HG03060 (cell line): ENCODE results near the gene KREMEN2.
"Not testable (repeated sequence)": the region's sequence is repeated elsewhere in the genome, so short reads cannot be mapped to it uniquely, and the experiment has no call there.

Experiments used
- ATAC-seq: cut with Tn5 transposase; IDR thresholded peaks from one replicate; pipeline ENCODE4 v1.9.1; 2021; ENCODE audit warnings: low read depth, moderate number of reproducible peaks; ENCODE audit not compliant: unreplicated experiment

Gene KREMEN2

GRCh38 chr16:2938206-2938605, 25.9 kb upstream of the KREMEN2 start:
- ATAC-seq: no peak

DNA sequence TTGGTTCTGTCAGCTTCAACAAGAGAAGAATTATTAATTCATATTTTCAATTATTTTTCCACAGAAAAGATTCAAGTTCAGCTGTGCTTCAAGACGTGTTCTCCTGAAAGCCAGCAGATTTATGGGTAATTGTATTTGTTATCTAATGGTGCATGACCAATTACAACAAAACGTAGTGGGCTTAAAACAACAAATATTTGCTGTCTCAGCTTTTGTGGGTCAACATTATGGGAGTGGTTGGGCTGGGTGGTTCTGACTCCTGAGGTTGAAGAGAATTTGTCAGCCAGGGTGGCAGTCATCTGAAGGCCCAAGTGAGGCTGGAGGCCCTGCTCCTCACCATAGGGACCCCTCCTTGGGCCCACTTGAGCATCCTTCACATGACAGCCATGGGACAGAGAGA, 24.1 kb upstream of the KREMEN2 start:
- no peak for ATAC-seq

DNA sequence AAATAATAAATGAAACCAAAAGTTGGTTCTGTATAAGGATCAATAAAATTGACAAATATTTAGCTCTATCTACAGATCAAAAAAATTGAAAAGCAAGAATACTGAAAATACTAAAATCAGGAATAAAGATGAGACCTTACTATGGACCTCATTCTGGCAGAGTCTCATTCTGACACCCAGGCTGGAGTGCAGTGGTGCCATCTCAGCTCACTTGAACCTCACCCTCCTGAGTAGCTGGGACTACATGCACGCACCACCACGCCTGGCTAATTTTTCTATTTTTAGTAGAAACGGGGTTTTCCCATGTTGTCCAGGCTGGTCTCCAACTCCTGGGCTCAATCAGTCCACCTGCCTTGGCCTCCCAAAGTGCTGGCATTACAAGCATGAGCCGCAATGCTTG, 22.0 kb upstream of the KREMEN2 start:
- no peak for ATAC-seq

DNA sequence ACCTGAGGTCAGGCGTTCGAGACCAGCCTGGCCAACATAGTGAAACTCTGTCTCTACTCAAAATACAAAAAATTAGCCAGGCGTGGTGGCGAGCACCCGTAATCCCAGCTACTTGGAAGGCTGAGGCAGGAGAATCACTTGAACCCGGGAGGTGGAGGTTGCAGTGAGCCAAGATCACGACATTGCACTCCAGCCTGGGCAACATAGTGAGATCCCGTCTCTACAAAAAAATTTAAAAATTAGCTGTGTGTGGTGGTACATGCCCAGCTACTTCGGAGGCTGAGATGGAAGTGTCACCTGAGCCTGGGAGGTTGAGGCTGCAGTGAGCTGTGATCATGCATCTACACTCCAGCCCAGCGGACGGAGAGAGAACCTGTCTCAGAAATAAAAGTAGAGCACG, 20.4 kb upstream of the KREMEN2 start:
- ATAC-seq: not testable (repeated sequence)

DNA sequence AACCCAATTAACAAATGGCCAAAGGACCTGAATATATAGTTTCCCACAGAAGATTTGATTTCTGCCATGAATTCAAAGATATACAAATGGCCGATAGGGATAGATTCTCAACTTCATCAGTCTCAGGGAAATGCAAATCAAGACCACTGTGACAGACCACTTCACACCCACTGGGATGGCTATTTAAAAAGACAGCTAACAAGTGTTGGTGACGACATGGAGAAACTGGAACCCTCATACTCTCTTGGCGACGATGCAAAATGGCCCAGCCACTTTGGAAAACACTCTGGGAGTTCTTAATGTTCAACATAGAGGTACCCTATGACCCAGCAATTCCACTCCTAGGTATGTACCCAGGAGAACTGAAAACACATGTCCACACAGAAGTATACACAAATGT, 17.4 kb upstream of the KREMEN2 start:
- no peak for ATAC-seq

DNA sequence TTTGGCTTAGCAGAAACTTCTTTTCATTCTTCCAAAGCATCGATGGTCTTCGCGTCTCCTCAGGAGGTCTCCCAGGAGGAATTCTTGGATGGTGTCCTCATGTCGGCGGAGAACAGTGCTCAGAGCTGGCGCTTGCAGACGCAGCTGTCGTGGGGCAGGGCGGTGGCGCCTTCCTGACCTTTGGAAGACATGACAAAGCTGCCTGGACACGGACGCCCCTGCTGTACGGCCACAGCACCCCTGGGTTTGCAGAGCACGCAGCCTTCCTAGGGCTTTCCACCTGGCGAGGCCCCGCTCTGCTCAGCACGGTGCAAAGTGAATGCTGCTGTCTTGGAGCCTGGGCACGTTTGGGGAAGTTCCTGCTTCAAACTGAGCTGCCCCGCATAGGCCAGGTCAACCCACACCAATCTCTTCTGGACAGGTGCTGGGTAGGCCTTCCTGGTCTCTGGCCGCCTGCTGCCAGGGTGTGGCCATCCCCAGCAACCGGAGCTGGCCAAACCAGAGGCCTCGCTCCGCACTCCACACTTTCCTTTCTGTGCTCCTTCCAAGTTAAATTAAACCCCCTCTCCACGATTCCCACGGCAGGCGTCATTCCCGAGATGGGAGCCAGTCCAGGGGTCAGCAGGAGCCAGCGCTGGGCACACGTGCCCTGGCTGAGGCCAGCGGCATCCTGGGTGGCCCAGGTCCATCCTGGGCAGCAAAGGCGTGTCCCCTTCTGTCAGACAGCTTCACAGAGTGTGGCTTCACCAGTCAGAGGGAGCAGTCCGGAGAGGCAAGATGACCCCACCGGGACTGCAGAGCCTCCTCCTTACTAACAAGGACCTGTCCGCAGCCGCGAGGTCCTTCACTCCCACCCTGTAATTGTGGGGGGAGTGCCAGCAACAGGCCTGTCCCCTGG, 15.0 kb upstream of the KREMEN2 start:
- no peak for ATAC-seq

DNA sequence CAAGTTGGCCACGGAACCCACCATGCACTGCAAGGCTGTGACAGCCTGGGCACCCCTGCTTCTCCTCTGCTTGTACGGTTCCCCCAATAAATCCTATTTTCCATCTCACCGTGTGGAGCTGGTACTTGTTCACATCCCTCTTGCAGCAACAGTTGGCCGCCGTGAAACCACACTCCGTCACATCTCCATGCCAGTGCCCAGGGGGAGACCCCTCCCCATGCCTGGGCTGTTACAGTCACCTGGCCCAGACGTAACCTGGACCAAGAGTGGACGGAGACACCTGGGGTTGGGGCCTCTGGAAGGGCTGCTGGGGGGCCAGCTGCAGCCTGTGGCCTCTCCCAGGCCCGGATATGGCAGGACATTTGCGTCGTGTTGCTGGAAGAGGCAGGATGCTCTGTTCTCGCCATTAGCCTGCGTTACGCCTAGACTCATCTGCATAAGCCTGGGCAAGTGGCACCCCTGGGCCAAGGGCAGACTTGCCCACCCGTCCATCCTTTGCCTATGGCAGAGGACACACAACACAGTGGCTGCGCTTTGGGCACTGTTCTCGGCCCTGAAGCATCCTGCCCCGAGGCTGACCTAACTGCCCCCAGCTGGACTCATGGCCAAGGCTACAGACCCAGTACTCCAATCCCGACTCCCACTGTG, 14.2 kb upstream of the KREMEN2 start:
- no peak for ATAC-seq

DNA sequence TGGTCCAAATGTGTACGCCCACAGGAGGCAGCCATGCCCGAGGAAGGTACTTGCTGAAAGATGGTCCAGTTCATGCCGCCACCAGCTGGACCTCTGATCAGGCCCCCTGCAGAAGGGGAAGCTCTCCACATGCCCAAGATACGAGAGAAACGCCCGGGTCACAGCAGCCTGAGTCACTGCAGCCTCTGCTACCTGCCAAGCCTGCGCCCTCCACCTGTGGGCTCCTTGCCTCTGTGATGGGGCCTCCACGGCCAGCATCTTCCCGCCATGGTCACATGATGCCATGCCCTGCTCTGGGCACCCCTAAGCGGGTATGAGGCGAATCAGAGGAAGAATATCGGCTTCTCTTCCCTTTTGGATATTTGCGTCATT, 13.7 kb upstream of the KREMEN2 start:
- no peak for ATAC-seq

GRCh38 chr16:2950773-2951172, 13.3 kb upstream of the KREMEN2 start:
- no peak for ATAC-seq

DNA sequence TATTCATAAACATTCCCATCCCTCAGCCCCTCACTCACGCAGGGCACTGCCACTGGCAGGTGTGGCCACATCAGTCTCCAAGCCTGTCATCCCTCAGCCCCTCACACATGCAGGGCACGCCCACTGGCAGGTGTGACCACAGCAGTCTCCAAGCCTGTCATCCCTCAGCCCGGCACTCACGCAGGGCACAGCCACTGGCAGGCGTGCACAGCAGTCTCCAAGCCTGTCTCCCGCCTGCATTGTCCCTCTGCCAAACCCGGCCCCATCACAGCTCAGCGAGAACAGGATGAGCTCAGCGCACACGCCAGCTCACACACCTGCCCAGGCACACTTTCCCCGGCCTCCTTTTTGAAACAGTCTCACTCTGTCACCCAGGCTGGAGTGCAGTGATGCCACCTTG, 11.4 kb upstream of the KREMEN2 start:
- no peak for ATAC-seq

DNA sequence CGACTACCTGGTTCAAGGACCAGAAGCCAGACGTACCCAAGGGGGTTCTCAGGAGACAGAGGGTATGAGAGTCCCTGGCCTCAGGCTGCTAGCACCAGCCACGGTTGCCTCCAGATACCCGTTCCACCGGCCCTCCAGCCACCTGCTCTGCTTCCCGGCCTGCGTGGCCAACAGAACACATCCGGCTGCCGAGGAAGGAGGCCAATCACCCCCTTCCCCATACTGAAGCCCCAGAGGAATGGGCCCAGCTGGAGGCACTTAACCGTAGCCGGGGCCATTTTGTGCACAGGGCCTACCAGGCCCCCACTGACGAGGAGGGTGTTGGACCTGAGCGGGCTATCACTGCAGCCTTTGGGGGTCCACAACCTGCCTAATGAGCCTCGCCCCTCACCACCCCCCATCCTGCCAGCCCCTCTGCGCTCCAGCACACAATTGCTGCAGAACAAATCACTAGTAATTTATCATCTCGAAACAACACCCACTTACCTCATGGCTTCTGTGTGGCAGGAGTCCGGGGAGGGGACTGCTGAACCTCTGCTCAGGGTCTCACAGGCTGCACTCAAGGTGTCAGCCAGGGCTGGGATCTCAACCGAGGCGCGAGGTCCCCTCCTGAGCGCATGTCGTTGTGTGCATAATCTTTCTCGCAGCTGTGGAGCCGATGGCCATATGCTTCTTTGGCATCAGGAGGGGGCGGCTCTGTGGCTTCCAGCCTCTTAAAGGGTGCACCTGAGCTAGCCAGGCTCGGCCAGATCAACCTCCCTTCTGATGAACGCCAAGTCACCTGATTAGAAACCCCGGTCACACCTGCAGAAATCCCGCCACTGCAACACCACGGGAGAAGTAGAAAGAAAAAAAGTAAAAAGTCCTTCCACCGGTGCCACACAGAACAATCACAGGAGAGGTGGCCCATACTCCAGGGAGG, 10.1 kb upstream of the KREMEN2 start:
- ATAC-seq: no peak

DNA sequence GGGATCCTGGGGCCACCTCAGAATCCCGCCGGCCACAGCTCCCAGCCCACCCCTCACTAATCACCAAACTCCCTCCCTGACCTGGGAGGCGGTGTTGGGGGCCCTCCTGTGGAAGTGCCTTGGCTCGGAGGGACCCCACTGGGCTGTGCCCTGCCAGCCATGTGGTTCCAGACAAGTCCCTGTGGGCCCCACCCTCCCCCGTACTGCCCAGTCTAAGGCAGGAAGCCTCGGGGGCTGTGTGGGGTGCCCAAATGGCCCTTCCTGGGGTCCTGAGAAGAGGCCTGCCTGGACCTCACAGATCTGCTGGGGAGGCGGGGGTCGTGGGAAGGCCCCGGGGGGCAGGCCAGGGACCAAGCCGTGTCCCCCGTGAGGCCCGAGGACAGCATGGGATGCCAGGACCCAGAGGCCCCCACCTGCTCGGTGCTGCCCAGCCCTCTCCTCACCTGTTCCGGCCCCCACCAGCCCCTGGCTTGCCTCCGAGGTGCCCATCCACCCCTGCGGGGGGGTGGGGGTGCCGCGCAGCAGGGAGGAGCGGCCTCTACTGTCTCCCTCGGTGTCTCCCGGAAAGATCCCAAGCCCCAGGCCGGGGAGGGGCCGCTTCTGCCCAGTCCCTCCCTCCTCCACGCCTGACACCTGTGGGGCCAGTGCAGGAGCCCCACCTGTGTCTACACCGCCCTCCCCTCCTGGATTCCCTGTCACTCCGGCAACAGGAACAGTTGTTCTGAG, 9.3 kb upstream of the KREMEN2 start:
- no peak for ATAC-seq

- no peak for ATAC-seq
Measured at GRCh38 chr16:2955438-2955778, 8.7 kb upstream of the KREMEN2 start.

DNA sequence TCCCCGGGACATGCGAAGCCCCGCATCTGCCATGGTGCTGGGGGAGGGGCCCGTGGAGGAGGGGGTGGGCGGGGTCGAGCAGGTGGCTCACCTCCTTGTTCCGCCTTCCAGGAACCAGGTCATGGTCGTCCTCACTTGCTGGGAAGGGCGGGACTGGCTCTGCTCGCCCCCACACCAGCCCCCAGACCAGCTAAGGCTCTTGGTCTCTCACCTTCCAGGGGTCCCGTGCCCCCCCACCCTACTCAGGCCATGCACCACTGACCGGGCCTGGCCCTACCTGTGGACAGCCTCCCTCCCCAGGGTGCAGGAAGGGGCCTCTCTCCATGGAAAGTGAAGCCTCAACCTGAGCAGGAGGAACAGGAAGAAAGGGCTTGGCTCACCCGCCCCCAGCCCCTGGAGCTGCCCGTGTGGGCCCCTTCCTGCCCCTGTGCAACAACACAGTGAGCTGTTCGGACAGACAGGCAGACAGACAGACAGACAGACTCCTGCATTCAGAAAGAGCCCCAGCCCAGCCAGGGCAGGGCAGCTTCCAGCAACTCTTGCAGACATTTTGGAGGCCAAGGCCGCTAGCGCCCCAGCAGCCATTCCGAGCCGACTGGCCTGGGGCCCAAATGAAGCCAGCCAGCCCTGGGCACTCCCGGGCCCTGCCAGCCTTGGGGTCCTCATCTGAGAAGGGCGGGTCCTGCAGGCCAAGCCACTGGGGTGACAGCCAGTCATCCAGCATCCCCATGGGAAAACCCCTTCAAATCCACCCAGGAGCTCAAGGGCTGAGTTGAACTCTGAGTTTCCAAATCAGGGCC, 8.1 kb upstream of the KREMEN2 start:
- no peak for ATAC-seq

DNA sequence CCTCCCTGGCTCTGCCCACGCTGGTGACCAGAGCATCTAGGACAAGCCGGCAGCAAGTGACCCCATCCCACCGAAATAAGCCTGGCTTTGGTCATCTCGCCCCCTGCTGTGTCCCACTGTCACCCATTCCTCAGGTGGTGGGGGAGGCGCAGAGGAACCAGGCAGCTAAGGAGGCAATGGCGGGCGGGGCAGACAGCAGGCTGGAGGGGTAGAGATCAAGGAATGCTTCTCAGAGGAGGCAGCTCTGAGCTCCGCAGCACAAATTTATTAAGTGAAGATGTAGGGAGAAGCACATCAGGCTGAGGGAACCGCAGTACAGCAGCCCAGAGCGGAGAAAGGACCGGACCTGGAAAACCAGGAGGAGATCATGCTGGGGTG, 7.5 kb upstream of the KREMEN2 start:
- ATAC-seq: no peak

- no peak for ATAC-seq
Measured at GRCh38 chr16:2959206-2959605, 4.9 kb upstream of the KREMEN2 start.

DNA sequence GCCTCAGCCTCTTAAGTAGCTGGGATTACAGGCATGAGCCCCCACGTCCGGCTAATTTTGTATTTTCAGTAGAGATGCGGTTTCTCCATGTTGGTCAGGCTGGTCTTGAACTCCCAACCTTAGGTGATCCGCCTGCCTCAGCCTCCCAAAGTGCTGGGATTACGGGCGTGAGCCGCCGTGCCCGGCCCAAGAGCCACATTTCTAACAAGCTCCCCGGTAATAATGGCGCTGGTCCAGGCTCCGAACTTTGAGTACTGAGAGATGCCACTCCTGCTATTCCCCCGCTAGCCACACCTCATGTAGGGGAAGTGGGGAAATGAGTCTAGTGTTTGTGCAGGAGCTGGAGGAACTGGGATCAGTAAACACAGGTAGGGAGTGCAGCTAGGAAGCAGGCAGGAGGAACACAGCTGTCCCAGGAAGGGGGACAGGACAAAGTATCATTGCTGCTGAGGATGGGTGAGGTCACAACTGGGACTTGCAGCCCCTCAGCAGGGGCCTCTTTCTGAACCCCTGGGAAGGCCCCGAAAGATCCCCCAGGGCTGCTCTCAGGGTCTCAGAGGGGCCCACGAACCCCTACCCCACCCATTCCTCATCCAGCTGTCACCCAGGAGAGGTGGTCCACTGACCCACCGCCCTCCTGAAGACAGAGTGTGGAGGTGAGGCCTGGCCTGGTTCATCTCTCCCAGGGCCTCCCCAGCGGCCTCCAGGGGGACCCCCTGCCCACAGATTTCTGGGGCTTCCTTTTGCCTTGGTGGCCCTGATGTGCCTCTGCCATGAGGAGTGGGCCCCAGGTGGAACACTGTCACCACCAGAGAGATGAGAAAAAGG, 3.7 kb upstream of the KREMEN2 start:
- ATAC-seq: no peak

DNA sequence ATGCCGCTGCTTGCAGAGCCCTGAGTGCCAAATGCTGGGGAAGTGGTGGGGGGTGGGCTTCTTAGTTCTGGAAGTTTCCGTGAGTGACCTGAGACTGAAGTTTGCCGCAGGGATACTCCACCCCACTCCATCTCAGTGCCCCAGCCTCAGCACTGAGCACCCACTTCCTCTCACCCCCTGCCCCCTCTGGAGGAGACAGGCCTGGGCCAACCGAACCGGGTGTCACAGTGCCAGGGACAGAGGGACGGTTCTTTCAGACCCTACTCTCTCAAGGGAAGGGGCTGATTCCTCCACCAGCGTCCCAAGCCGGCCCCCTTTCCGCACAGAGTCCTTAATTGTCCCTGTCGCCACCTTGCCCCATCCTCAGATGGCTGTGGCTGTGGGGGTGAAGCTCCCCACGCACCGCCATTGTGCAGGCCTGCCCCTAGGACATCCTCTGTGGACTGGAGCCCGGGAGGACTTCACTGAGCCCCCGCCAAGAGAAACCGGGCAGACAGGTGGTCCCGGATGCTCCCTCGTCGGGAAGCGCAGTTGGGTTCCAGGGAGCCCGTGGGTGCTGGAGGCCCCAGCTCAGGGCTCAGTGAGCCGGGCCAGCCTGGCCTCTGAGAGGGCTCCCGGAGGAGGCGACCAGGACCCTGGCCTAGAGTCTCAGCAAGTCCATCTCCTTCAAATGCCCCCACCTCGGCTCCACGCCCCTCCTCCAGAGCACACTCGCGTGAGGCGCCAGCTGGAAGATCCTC, 1.6 kb upstream of the KREMEN2 start:
- no peak for ATAC-seq
